Activated CD8-positive, alpha-beta T cell treated with anti-CD3 and anti-CD28 coated beads for 36 hours (primary cell): ENCODE measurements around the gene CFAP47. TPM values are rescaled to one million over a fixed set of nuclear protein-coding genes. Genes with fewer than 3 reads are reported as not detected.

Source experiments
- ATAC-seq: fragments of 200-7000 bp; cut with Tn5 transposase; one replicate; pipeline ENCODE4 v1.10.0; 2021; ENCODE audit warnings: mild to moderate bottlenecking, moderate library complexity
- CTCF ChIA-PET: fragments of 350-600 bp; sonication (Branson Sonifier 250); formaldehyde crosslinking; loops from one replicate; lab custom pipeline; 2021; ENCODE audit warnings: antibody characterized with exemption; lab: Charles Lee
- POLR2A ChIA-PET: fragments of 350-600 bp; sonication (Branson Sonifier 250); formaldehyde crosslinking; loops from one replicate; lab custom pipeline; 2021; ENCODE audit warnings: antibody characterized with exemption; lab: Charles Lee
- DNase-seq: peaks from one replicate; pipeline ENCODE4 v3.0.0-alpha.2; 2020
- H3K27ac Mint-ChIP-seq: one replicate; pipeline ENCODE4 v1.8.0; 2021; ENCODE audit warnings: mild to moderate bottlenecking, mixed read lengths
- H3K27me3 Mint-ChIP-seq: one replicate; pipeline ENCODE4 v1.8.0; 2021; ENCODE audit warnings: mixed read lengths
- H3K36me3 Mint-ChIP-seq: one replicate; pipeline ENCODE4 v1.8.0; 2021; ENCODE audit warnings: low read depth, mixed read lengths
- H3K4me1 Mint-ChIP-seq: one replicate; pipeline ENCODE4 v1.8.0; 2021; ENCODE audit warnings: low read depth, mixed read lengths
- H3K4me3 Mint-ChIP-seq: one replicate; pipeline ENCODE4 v1.8.0; 2021; ENCODE audit warnings: mild to moderate bottlenecking, moderate library complexity, mixed read lengths
- H3K9me3 Mint-ChIP-seq: one replicate; pipeline ENCODE4 v1.8.0; 2021; ENCODE audit warnings: mixed read lengths
- CTCF ChIP-seq: fragments of 200-600 bp; IDR thresholded peaks from one replicate; pipeline ENCODE4 v1.8.0; 2022; ENCODE audit warnings: antibody characterized with exemption, mild to moderate bottlenecking
- intact Hi-C: fragments of 100-400 bp; cut with micrococcal nuclease; formaldehyde crosslinking; loops from one replicate; pipeline ENCODE4 v1.10.0; 2022
- total RNA-seq, 2 experiments: library from RNA; stranded (reverse); gene quantifications; one replicate each; pipeline ENCODE4 v1.2.3, GENCODE V29; 2021

The CFAP47 gene
- total RNA-seq, 2 experiments from 2014 or later = not detected

DNA sequence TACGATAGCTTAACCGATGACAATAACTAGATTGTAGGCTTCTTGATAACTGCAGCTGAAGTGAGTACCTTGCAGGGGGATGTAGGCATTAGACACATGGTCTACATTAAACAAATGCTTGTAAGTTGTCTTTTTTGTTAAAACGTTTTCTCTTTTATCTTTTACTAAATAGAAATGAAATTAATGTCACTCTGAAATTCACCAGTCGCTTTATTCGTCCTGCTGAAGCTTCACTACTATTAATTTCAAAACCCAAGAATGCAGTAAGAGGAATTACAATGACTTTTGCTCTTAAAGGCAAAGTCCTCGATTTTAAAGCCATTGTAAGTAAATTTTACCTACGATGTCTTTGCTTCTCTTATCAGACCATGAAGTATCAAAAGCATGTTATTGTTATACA, 239.7 kb downstream of the CFAP47 start:
- H3K4me3 Mint-ChIP-seq = no peak overlapping the region
- TF ChIP-seq CTCF = no peak
- H3K4me1 Mint-ChIP-seq = no peaks in the 10 kb centered on the region
- H3K27me3 Mint-ChIP-seq = no peaks in the 10 kb centered on the region
- ChIA-PET POLR2A (no interaction called here), CTCF (no interaction called here)
- no peaks in the 10 kb centered on the region for H3K36me3 Mint-ChIP-seq
- DNase-seq (no peak), ATAC-seq (no peak)
- H3K9me3 Mint-ChIP-seq = no peaks in the 10 kb centered on the region
- intact Hi-C loops = no loop called here
- no peak overlapping the region for H3K27ac Mint-ChIP-seq

DNA sequence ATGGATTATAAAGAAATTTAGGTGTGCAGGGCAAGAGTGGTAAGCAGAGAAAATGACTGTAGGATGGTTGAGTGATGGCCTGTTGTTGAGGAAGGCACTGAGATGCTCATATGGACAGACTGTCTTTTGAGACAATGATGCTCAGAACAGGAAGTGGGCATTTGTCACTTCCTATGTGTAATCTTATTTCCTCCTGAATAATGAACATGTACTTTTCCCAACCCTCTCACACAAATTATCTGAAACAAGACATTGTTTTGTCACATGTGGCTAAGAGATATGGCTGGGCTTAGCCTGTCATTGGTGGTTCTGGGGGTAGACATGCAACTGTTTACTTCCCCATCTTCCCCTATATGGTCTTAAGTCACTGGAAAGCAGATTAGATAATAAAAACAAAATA, 240.5 kb downstream of the CFAP47 start:
- Mint-ChIP-seq H3K4me3 (no peak overlapping the region), H3K4me1 (no peaks in the 10 kb centered on the region), H3K36me3 (no peaks in the 10 kb centered on the region), H3K27me3 (no peaks in the 10 kb centered on the region), H3K27ac (no peak overlapping the region), H3K9me3 (no peaks in the 10 kb centered on the region)
- POLR2A ChIA-PET = no interaction called here
- intact Hi-C loops = no loop called here
- ATAC-seq = no peak
- CTCF ChIA-PET = no interaction called here
- no peak for DNase-seq
- no peak for TF ChIP-seq CTCF

DNA sequence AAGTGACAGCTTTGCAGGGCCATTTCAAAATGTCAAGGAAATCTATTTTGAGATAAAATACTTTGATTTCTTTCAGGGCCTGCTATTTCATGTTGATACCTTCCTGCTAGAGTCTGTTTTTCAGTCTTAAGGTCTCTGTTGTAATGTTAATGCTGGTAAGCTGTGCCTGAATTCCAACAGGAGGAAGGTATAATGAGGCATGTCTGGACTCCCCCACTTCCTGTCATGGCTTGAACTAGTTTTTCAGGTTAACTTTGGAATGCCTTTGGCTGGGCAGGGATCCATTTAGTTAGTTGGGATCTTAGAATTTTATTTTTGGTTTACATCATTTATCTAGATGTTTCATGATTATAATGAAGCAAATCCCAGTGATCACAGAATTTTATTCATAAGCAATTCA, 279.0 kb downstream of the CFAP47 start:
- intact Hi-C loops = no loop called here

GRCh38 chrX:36199928-36200327, 280.4 kb downstream of the CFAP47 start:
- Mint-ChIP-seq H3K36me3 (no peaks in the 10 kb centered on the region), H3K4me3 (no peak overlapping the region), H3K4me1 (no peaks in the 10 kb centered on the region), H3K27me3 (no peaks in the 10 kb centered on the region), H3K27ac (no peak overlapping the region), H3K9me3 (peaks cover 3% of the 10 kb centered on the region)
- ATAC-seq = no peak
- POLR2A ChIA-PET = no interaction called here
- intact Hi-C loops = no loop called here
- TF ChIP-seq CTCF = no peak
- CTCF ChIA-PET = no interaction called here
- no peak for DNase-seq

More for the DNA sequence above, 279.0 kb downstream of the CFAP47 start:
- peaks cover 3% of the 10 kb centered on the region for H3K9me3 Mint-ChIP-seq
- H3K4me3 Mint-ChIP-seq = no peak overlapping the region
- H3K27ac Mint-ChIP-seq = no peak overlapping the region
- CTCF ChIA-PET = no interaction called here
- H3K4me1 Mint-ChIP-seq = no peaks in the 10 kb centered on the region
- no peaks in the 10 kb centered on the region for H3K36me3 Mint-ChIP-seq
- POLR2A ChIA-PET = no interaction called here
- TF ChIP-seq CTCF = no peak
- DNase-seq = no peak
- no peak for ATAC-seq
- H3K27me3 Mint-ChIP-seq = no peaks in the 10 kb centered on the region

- TF ChIP-seq CTCF = no peak
- CTCF ChIA-PET = no interaction called here
- DNase-seq (no peak), ATAC-seq (no peak)
- POLR2A ChIA-PET = no interaction called here
- no peak overlapping the region for H3K27ac Mint-ChIP-seq
- no peaks in the 10 kb centered on the region for H3K4me1 Mint-ChIP-seq
- intact Hi-C loops = no loop called here
- no peak overlapping the region for H3K4me3 Mint-ChIP-seq
- no peaks in the 10 kb centered on the region for H3K9me3 Mint-ChIP-seq
- H3K36me3 Mint-ChIP-seq = no peaks in the 10 kb centered on the region
- no peaks in the 10 kb centered on the region for H3K27me3 Mint-ChIP-seq
Measured at GRCh38 chrX:36214924-36215323, 295.4 kb downstream of the CFAP47 start.
